ENCODE measurements around the gene PHF21A.

The PHF21A gene

GRCh38 chr11:46049325-46049897 is 71.8 kb downstream of the PHF21A start:
- no peak for TF ChIP-seq CTCF (IDR thresholded peaks at IDR 0.05; ENCODE audit: low read depth, low read length)
- in situ Hi-C loops (cut with HindIII; ENCODE audit: low sequenced_read_pairs): no loop called here
- no peak for DNase-seq (ENCODE audit: low read depth, low spot score)
- H3K4me3 ChIP-seq (ENCODE audit: low read depth, low read length): no peak overlapping the region

- H3K4me3 ChIP-seq (ENCODE audit: low read depth, low read length): no peak overlapping the region
- in situ Hi-C loops (cut with HindIII; ENCODE audit: low sequenced_read_pairs): no loop called here
- DNase-seq (ENCODE audit: low read depth, low spot score): no peak
- TF ChIP-seq CTCF (IDR thresholded peaks at IDR 0.05; ENCODE audit: low read depth, low read length): no peak
Measured at GRCh38 chr11:46048198-46048597, 73.1 kb downstream of the PHF21A start.

- no peak for TF ChIP-seq CTCF (IDR thresholded peaks at IDR 0.05; ENCODE audit: low read depth, low read length)
- no peak for DNase-seq (ENCODE audit: low read depth, low spot score)
- in situ Hi-C loops (cut with HindIII; ENCODE audit: low sequenced_read_pairs): no loop called here
- no peak overlapping the region for H3K4me3 ChIP-seq (ENCODE audit: low read depth, low read length)
Measured at GRCh38 chr11:46047520-46047919, 73.7 kb downstream of the PHF21A start.

GRCh38 chr11:46045811-46046210 is 75.4 kb downstream of the PHF21A start:
- DNase-seq (ENCODE audit: low read depth, low spot score): no peak
- no peak overlapping the region for H3K4me3 ChIP-seq (ENCODE audit: low read depth, low read length)
- no peak for TF ChIP-seq CTCF (IDR thresholded peaks at IDR 0.05; ENCODE audit: low read depth, low read length)
- in situ Hi-C loops (cut with HindIII; ENCODE audit: low sequenced_read_pairs): no loop called here

- DNase-seq (ENCODE audit: low read depth, low spot score): no peak
- no peak for TF ChIP-seq CTCF (IDR thresholded peaks at IDR 0.05; ENCODE audit: low read depth, low read length)
- no peak overlapping the region for H3K4me3 ChIP-seq (ENCODE audit: low read depth, low read length)
- in situ Hi-C loops (cut with HindIII; ENCODE audit: low sequenced_read_pairs): no loop called here
Measured at GRCh38 chr11:46044601-46045000, 76.7 kb downstream of the PHF21A start.

DNA sequence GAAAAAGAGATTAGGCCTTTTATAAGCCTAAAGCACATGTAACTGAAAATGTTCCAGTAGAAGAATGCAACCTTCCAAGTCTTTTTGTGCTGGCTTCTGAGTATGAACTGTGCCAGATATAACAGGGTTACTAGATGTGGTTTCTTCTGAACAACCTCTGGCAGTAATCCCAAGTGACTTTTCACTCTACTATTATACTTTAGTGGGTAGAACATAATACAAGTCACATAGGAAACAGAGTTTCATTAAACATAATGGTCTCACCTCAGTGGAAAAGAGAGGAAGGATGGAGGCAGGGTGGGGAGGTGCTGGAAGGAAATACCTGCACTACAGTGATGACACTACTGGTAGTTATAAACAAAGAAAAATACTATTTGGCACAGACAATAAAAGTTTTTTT is 81.3 kb downstream of the PHF21A start:
- no peak overlapping the region for H3K4me3 ChIP-seq (ENCODE audit: low read depth, low read length)
- in situ Hi-C loops (cut with HindIII; ENCODE audit: low sequenced_read_pairs): no loop called here
- TF ChIP-seq CTCF (IDR thresholded peaks at IDR 0.05; ENCODE audit: low read depth, low read length): no peak
- peak; percentile 85 for DNase-seq (ENCODE audit: low read depth, low spot score)

DNA sequence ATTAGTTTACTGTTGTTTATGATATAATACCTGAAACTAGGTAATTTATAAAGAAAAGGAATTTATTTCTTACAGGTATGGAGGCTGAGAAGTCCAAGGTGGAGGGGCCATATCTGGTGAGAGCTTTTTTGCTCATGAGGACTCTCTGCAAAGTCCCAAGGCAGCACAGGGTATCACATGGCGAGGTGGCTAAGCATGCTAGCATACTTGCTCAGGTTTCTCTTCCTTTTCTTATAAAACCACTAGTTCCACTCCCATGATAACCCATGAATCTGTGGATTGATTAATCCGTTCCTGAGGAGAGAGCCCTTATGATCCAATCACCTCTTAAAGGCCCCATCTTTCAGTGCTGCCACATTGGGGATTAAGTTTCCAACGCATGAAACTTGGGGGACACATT is 82.7 kb downstream of the PHF21A start:
- in situ Hi-C loops (cut with HindIII; ENCODE audit: low sequenced_read_pairs): no loop called here
- no peak overlapping the region for H3K4me3 ChIP-seq (ENCODE audit: low read depth, low read length)
- DNase-seq (ENCODE audit: low read depth, low spot score): no peak
- TF ChIP-seq CTCF (IDR thresholded peaks at IDR 0.05; ENCODE audit: low read depth, low read length): no peak
